Activated CD4-positive, alpha-beta T cell treated with anti-CD3 and anti-CD28 coated beads, Interleukin-10, Interleukin-2, amounts not matched to agents 100 ng/mL and 50 ng/mL, durations not matched to agents 16 hours and 8 hours (primary cell): ENCODE data around the gene PRDX5.

ENCODE experiments used
- DNase-seq: peaks from one replicate; pipeline ENCODE4 v3.0.0-alpha.2; 2020

Gene PRDX5

GRCh38 chr11:64327993-64328392 lies 10.1 kb downstream of the PRDX5 start:
- DNase-seq = no peak

GRCh38 chr11:64330888-64331287 lies 13.0 kb downstream of the PRDX5 start:
- DNase-seq = no peak

- peak; percentile 94 for DNase-seq
Measured at GRCh38 chr11:64331569-64332371, 13.8 kb downstream of the PRDX5 start.

GRCh38 chr11:64333556-64333955 lies 15.6 kb downstream of the PRDX5 start:
- no peak for DNase-seq

- peak; percentile 80 for DNase-seq
Measured at GRCh38 chr11:64334764-64335735, 17.1 kb downstream of the PRDX5 start.

GRCh38 chr11:64337538-64338249 lies 19.8 kb downstream of the PRDX5 start:
- no peak for DNase-seq

- DNase-seq = no peak
Measured at GRCh38 chr11:64338716-64339115, 20.8 kb downstream of the PRDX5 start.

GRCh38 chr11:64339286-64339685 lies 21.4 kb downstream of the PRDX5 start:
- no peak for DNase-seq

- DNase-seq = peak; percentile 93
Measured at GRCh38 chr11:64339754-64340408, 22.0 kb downstream of the PRDX5 start, which contains the start of gene CCDC88B. Gene CCDC88B (plus strand): TSS chr11:64340204. CDS start chr11:64340267, 63 bp downstream.

- DNase-seq = peak; percentile 85
Measured at GRCh38 chr11:64340671-64341335, 22.9 kb downstream of the PRDX5 start.

GRCh38 chr11:64341429-64341828 lies 23.5 kb downstream of the PRDX5 start:
- no peak for DNase-seq

GRCh38 chr11:64341851-64342791 lies 24.2 kb downstream of the PRDX5 start:
- DNase-seq = peak; percentile 94

- no peak for DNase-seq
Measured at GRCh38 chr11:64342869-64343745, 25.2 kb downstream of the PRDX5 start.

GRCh38 chr11:64343767-64344559 lies 26.0 kb downstream of the PRDX5 start:
- DNase-seq = no peak

GRCh38 chr11:64344787-64345186 lies 26.9 kb downstream of the PRDX5 start:
- DNase-seq = no peak

- DNase-seq = no peak
Measured at GRCh38 chr11:64347193-64347867, 29.4 kb downstream of the PRDX5 start.

GRCh38 chr11:64348383-64349024 lies 30.6 kb downstream of the PRDX5 start:
- no peak for DNase-seq

- no peak for DNase-seq
Measured at GRCh38 chr11:64349025-64349387, 31.1 kb downstream of the PRDX5 start.
